ENCODE results near the gene VPS13C. TPM values are rescaled to one million over a fixed set of nuclear protein-coding genes. Genes with fewer than 3 reads are reported as not detected.

The VPS13C gene
- total and polyA plus RNA-seq, 2 donors (not counting 3 experiments of a cell fraction or from before 2014, with no cell fraction given), result 10.8 to 60.3 TPM

GRCh38 chr15:62068071-62068809 is 8.0 kb upstream of the VPS13C start:
- Histone ChIP-seq H2AFZ (ENCODE audit: low read depth, low read length) (peak overlapping the region; percentile 75), H3K9me3 (replicated peaks; ENCODE audit: control insufficient read depth, insufficient read depth, low read length) (no peaks in the 10 kb centered on the region), H3K4me1 (ENCODE audit: control insufficient read depth, extremely low read depth, insufficient read depth, low read length) (peaks cover 30% of the 10 kb centered on the region), H3K27me3 (ENCODE audit: control insufficient read depth in 2 of 2, insufficient read depth in 2 of 2, low read length in 2 of 2) (no peaks in the 10 kb centered on the region), H3K4me2 (ENCODE audit: insufficient read depth, low read length) (peak overlapping the region; percentile 72), H3K9ac (replicated peaks; ENCODE audit: extremely low read depth, insufficient read depth, low read length) (peak overlapping the region; percentile 27), H4K20me1 (replicated peaks; ENCODE audit: control insufficient read depth, extremely low read depth, insufficient read depth, low read length) (no peaks in the 10 kb centered on the region), H3K27ac (ENCODE audit: insufficient read depth, low read depth, low read length) (no peak overlapping the region), H3K9me1 (replicated peaks; ENCODE audit: control insufficient read depth, extremely low read depth, insufficient read depth, low read length) (no peaks in the 10 kb centered on the region), H3K4me3 (replicated peaks in 1 of 3; ENCODE audit: insufficient read depth in 1 of 3, low read depth in 1 of 3, low read length in 3 of 3) (peak overlapping the region; percentile 24 to 41 (median 33)), H3K36me3 (ENCODE audit: control insufficient read depth in 2 of 2, extremely low read depth in 1 of 2, insufficient read depth in 2 of 2, low read length in 2 of 2) (no peaks in the 10 kb centered on the region), H3K79me2 (ENCODE audit: control insufficient read depth, insufficient read depth, low read length) (no peaks in the 10 kb centered on the region)
- BruUV-seq (replicated peaks), result no TSS peak
- intact Hi-C loops (cut with micrococcal nuclease) (loop anchor here (1.0 kb wide), 3 partner anchors 8 to 56 kb away; partner anchors contain the start of gene VPS13C), dilution Hi-C loops (cut with MboI; ENCODE audit: extremely low pct_ligation_motif_present, low sequenced_read_pairs) (no loop called here)
- peak; percentile 60 for DNase-seq (ENCODE audit: low read depth, low spot score)
- no peak for TF ChIP-seq POLR2A (IDR thresholded peaks at IDR 0.05; ENCODE audit: low read depth, low read length)
- no peak for TF ChIP-seq MYC (IDR thresholded peaks at IDR 0.05; ENCODE audit: low read depth, low read length)
- TF ChIP-seq POLR2AphosphoS5 (IDR thresholded peaks at IDR 0.05; ENCODE audit: insufficient read depth, low read depth, low read length), result no peak
- TF ChIP-seq, protein P1, sequence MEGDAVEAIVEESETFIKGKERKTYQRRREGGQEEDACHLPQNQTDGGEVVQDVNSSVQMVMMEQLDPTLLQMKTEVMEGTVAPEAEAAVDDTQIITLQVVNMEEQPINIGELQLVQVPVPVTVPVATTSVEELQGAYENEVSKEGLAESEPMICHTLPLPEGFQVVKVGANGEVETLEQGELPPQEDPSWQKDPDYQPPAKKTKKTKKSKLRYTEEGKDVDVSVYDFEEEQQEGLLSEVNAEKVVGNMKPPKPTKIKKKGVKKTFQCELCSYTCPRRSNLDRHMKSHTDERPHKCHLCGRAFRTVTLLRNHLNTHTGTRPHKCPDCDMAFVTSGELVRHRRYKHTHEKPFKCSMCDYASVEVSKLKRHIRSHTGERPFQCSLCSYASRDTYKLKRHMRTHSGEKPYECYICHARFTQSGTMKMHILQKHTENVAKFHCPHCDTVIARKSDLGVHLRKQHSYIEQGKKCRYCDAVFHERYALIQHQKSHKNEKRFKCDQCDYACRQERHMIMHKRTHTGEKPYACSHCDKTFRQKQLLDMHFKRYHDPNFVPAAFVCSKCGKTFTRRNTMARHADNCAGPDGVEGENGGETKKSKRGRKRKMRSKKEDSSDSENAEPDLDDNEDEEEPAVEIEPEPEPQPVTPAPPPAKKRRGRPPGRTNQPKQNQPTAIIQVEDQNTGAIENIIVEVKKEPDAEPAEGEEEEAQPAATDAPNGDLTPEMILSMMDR (IDR thresholded peaks at IDR 0.05; ENCODE audit: extremely low read depth in 1 of 2, insufficient read depth in 1 of 2, low read depth in 1 of 2, low read length in 2 of 2), result peak; percentile 4 to 30
- ChIA-PET POLR2A (no interaction called here), CTCF (interaction anchor here (0.9 to 3.7 kb wide), 8 partner anchors 8 to 239 kb away, joined by 3 to 27 read pairs (median 16); partner anchors contain the start of genes C2CD4B and VPS13C)
- no peak for FAIRE-seq

Measured in endothelial cell of umbilical vein (primary cell).